WI38 (cell line): Measurements from ENCODE around the gene FAM168B.
"Not testable (repeated sequence)": the region's sequence is repeated elsewhere in the genome, so short reads cannot be mapped to it uniquely, and the experiment has no call there.

Experiments
- H3K4me3 ChIP-seq: 2 replicates; pipeline ENCODE4 v1.5.1; 2011; ENCODE audit warnings: low read depth, mild to moderate bottlenecking, control low read depth, low read length
- TF ChIP-seq, protein P1 (sequence below): IDR thresholded peaks from 2 replicates; pipeline ENCODE4 v1.5.1; 2012; ENCODE audit warnings: low read depth, mild to moderate bottlenecking, control low read depth, low read length

FAM168B gene

DNA sequence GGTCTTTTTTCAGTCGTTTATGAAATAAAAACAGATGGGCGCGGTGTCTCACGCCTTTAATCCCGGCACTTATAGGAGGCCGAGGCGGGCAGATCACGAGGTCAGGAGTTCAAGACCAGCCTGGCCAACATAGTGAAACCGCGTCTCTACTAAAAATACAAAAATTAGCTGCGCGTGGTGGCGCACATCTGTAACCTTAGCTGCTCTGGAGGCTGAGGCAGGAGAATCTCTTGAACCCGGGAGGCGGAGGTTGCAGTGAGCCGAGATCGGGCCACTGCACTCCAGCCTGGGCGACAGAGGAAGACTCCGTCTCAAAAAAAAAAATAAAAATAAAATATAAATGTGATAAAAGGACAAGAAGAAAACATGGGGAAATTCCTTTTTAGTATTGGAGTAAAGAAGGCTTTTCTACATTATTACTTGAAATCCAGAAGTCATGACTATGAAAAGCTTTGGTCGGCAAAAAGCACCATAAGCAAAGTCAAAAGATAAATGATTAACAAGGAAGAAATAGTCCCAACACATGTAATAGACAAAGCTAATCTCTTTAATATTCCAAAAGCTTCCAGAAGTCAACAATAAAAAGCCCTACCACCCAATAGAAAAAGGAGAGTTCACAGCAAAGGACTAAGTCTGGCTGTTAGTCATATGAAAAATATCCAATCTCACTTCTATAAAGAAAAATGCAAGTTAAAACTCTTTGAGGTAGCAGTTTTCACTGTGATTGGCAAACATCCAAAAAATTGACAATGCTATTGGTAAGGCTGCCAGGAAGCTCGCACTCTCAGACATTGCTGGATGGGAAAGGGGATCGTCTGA, 1.4 kb upstream of the FAM168B start:
- TF ChIP-seq, protein P1, sequence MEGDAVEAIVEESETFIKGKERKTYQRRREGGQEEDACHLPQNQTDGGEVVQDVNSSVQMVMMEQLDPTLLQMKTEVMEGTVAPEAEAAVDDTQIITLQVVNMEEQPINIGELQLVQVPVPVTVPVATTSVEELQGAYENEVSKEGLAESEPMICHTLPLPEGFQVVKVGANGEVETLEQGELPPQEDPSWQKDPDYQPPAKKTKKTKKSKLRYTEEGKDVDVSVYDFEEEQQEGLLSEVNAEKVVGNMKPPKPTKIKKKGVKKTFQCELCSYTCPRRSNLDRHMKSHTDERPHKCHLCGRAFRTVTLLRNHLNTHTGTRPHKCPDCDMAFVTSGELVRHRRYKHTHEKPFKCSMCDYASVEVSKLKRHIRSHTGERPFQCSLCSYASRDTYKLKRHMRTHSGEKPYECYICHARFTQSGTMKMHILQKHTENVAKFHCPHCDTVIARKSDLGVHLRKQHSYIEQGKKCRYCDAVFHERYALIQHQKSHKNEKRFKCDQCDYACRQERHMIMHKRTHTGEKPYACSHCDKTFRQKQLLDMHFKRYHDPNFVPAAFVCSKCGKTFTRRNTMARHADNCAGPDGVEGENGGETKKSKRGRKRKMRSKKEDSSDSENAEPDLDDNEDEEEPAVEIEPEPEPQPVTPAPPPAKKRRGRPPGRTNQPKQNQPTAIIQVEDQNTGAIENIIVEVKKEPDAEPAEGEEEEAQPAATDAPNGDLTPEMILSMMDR = no peak
- H3K4me3 ChIP-seq = no peak overlapping the region

DNA sequence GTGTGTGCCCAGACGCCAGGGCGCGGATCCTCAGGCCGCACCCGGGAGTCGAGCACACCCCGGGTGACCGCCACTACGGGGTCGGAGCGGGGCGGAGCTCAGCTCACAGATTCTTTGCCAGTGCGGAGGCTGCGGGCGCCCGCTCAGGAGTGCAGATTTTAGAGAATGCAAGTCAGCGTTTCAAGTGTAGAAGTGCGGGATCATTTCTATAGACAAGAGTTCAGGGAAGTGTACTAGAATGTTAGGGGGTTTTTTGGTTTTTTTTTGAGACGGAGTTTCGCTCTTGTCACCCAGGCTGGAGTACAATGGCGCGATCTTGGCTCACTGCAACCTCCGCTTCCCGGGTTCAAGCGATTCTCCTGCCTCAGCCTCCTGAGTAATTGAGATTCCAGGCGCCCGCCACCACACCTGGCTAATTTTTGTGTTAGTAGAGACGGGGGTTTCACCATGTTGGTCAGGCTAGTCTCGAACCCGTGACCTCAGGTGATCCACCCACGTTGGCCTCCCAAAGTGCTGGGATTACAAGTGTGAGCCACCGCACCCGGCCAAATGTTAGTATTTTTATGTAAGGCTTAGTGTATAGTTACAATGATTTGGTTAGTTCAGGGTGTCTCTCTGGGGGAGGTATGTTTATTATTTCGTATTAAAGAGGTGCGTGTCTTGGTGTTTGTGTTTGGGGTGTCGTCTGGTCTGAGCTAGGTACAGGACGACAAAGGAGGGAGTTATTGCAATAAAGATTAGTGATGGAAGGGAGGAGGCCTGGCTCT, 619 bp upstream of the FAM168B start:
- TF ChIP-seq, protein P1 = no peak
- peak overlapping the region; percentile 84 for H3K4me3 ChIP-seq

DNA sequence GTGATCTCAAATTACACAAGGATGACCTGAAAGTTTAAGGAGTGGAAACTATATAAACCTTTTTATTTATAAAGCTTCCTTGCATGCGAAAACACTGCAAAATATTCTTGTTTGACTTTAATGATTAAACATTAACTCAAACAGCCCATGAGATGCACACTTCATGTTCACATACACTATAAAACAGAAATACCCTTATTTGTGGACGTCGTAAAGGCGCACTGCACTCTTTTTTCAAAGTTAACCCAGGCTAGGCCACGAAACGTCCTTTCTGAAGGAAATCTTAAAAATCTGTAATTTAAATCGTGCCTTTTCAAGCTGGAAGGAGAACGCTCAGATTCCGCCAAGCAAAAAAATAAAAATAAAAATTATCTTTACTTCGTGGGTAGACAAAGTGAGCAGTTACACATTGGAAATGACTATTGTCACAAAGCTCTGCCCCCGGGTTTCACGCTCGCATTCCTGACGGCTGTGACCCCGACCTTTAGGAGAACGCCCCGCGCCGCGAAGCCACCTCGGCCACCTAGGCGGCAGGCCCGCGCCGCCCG, 728 bp downstream of the FAM168B start:
- H3K4me3 ChIP-seq = peak overlapping the region; percentile 84
- TF ChIP-seq, protein P1 = no peak

DNA sequence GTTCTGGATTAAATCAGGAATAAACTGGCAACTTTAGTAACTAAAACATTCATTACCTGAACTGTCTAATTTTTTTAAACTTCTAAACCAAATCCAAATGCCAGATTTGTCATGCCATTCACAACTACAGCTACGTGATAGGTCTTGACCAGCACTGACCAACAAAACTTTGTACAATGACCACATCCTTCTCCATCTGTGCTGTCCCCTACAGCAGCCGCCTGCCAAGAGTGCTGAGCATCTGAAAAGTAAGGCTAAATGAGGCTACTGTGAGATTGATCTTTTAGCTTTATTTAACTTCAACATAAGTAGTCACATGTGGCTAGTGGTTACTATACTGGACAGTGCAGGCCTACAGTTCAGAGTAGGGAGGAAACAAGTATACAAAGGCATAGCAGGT, 7.6 kb downstream of the FAM168B start:
- no peak overlapping the region for H3K4me3 ChIP-seq
- TF ChIP-seq, protein P1 = no peak

DNA sequence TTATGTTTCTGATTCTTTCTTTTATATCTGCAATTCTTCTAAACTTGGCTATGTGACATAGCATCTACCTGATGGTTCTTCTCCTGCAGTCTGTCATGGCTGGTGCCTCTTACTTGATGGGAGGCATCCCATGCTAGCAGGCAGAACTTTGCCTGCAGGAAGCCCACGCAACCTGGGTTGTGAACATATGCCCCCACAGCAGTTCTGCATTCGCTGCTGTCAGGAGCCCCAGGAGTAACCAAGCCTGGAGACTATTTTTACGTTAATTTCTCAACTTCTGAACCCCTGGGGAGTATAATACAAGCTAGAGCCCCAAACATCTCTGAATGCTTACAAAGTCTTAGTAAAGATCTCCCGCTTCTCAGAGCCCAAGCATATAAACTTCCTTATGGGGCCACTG, 12.1 kb downstream of the FAM168B start:
- TF ChIP-seq, protein P1 = no peak
- H3K4me3 ChIP-seq = no peak overlapping the region

DNA sequence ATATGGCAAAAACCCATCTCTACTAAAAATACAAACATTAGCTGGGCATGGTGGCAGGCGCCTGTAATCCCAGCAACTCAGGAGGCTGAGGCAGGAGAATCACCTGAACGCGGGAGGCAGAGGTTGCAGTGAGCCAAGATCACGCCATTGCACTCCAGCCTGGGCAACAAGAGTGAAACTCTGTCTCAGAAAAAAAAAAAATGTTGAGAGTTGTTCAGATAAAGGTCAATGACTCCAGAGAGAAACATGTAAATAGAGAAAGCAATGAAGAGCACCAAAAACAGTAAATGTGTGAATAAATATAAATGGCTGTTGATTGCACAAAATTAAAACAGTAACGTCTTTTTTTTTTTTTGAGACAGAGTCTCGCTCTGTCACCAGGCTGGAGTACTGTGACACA, 13.3 kb downstream of the FAM168B start:
- H3K4me3 ChIP-seq = not testable (repeated sequence)

DNA sequence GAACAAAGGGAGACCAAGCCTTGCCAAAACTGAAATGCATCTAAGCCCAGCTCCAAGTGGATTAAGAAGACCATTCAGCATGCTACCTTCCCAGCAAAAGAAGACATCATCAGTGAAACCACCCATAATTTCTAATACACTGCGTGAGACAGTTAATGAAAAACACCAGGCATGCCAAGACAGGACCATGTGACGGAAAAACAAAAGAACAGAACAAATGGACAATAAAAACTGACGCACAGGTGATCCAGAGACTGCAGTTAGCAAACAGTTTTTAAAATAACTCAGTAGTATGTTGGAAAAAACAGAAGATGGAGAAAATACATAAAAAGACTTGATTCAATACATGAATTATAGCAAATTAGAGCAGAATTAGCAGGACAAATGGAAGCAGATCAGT, 15.3 kb downstream of the FAM168B start:
- TF ChIP-seq, protein P1 = no peak
- H3K4me3 ChIP-seq = no peak overlapping the region
